Measurements from ENCODE around the gene TIPARP.

DNA sequence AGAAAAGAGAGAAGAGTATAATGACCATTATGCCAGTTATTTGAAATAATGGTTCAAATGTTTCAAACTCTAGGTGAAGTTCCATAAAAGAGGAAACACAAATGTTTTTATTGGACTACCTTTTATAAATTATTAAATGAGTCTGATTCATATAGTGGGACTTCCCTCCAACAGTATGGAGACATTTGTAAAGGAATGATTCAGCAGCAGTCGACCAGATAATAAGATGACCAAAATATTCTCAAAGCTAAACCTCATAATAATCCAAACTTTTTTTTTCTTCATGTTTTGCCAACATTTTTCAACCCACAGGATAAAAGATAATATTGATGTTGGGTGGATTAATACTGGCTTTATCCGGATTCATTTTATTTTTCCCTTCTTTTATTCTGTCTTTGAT, 18.8 kb downstream of the TIPARP start:
- TF ChIP-seq, protein P1, sequence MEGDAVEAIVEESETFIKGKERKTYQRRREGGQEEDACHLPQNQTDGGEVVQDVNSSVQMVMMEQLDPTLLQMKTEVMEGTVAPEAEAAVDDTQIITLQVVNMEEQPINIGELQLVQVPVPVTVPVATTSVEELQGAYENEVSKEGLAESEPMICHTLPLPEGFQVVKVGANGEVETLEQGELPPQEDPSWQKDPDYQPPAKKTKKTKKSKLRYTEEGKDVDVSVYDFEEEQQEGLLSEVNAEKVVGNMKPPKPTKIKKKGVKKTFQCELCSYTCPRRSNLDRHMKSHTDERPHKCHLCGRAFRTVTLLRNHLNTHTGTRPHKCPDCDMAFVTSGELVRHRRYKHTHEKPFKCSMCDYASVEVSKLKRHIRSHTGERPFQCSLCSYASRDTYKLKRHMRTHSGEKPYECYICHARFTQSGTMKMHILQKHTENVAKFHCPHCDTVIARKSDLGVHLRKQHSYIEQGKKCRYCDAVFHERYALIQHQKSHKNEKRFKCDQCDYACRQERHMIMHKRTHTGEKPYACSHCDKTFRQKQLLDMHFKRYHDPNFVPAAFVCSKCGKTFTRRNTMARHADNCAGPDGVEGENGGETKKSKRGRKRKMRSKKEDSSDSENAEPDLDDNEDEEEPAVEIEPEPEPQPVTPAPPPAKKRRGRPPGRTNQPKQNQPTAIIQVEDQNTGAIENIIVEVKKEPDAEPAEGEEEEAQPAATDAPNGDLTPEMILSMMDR (conservative IDR thresholded peaks at IDR 0.05) = no peak
- no peak for TF ChIP-seq EZH2 (IDR thresholded peaks at IDR 0.05; ENCODE audit: low read depth)
